ENCODE results near the gene ZDHHC16.

- TF ChIP-seq POLR2A (IDR thresholded peaks at IDR 0.05) = no peak
- TF ChIP-seq, protein P1, sequence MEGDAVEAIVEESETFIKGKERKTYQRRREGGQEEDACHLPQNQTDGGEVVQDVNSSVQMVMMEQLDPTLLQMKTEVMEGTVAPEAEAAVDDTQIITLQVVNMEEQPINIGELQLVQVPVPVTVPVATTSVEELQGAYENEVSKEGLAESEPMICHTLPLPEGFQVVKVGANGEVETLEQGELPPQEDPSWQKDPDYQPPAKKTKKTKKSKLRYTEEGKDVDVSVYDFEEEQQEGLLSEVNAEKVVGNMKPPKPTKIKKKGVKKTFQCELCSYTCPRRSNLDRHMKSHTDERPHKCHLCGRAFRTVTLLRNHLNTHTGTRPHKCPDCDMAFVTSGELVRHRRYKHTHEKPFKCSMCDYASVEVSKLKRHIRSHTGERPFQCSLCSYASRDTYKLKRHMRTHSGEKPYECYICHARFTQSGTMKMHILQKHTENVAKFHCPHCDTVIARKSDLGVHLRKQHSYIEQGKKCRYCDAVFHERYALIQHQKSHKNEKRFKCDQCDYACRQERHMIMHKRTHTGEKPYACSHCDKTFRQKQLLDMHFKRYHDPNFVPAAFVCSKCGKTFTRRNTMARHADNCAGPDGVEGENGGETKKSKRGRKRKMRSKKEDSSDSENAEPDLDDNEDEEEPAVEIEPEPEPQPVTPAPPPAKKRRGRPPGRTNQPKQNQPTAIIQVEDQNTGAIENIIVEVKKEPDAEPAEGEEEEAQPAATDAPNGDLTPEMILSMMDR (IDR thresholded peaks at IDR 0.05) = no peak
These were observed 10.2 kb downstream of the ZDHHC16 start for GRCh38 chr10:97456034-97456685.
